TTC549 (cell line): ENCODE results near the gene TMEM30B.
"Not testable (repeated sequence)": the region's sequence is repeated elsewhere in the genome, so short reads cannot be mapped to it uniquely, and the experiment has no call there.

Source experiments
- FAIRE-seq: peaks from 2 replicates; lab custom pipeline; 2012; peaks lifted over from hg19 to GRCh38; lab: Jason Lieb, UNC

Gene TMEM30B, protein sequence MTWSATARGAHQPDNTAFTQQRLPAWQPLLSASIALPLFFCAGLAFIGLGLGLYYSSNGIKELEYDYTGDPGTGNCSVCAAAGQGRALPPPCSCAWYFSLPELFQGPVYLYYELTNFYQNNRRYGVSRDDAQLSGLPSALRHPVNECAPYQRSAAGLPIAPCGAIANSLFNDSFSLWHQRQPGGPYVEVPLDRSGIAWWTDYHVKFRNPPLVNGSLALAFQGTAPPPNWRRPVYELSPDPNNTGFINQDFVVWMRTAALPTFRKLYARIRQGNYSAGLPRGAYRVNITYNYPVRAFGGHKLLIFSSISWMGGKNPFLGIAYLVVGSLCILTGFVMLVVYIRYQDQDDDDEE

DNA sequence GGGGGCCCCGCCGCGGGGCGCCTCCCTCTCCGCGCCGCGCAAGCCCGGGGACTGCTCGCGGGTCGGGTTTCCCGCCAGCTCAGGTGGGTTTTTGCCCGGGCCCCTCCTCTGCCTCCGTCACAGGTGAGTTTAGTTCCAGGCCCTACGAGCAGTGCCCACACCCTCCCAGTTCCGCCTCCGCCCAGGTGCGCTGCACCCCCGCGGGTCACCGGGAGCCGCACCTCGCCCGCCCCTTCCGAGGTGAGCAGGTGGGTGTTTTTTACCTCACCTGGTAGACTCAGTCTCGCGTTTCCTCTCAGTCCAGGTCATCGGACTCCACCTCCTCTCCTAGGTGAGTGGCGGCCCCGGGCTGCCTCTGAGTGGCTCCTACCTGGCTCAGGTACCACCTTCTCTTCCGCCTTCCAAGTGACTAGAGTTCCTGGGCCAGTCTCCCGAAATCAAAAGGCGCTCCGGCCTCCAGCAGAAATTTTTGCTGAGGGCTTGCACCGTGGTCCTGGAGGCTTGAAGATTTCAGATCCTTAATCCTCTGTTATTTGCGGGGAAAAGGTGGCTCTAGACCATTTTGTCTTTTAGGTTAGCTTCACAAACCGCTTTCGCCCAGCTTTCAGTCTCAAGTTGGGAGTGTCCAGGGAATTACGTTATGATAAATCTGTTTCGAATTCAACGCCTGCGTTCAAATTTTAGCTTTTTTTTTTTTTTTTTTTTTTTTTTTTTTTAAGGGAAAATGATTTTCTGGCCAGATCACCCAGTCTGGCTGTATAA lies at the start of gene TMEM30B:
Gene TMEM30B, minus strand, starts transcription at position 153 of the 762 bp plus-strand sequence. CDS start 191 bp downstream, outside the sequence.
- no peak for FAIRE-seq

DNA sequence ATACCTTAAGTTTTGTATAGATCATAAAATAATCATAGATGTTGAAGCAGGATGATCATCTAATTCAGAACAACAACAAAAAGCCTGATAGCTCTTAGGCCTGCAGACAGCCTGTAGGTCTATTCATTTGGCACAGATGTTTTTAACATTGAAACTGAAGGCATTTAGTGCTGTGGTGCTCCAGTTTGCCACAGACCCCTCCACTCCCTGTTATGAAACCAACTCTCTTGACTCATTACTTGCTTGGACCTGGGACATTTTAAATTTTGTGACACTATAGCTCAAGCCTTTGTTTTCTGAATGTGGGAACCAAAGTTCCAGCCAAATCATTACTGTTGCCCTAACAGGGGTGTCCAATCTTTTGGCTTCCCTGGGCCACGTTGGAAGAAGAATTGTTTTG lies 49.4 kb upstream of the TMEM30B start:
- no peak for FAIRE-seq

DNA sequence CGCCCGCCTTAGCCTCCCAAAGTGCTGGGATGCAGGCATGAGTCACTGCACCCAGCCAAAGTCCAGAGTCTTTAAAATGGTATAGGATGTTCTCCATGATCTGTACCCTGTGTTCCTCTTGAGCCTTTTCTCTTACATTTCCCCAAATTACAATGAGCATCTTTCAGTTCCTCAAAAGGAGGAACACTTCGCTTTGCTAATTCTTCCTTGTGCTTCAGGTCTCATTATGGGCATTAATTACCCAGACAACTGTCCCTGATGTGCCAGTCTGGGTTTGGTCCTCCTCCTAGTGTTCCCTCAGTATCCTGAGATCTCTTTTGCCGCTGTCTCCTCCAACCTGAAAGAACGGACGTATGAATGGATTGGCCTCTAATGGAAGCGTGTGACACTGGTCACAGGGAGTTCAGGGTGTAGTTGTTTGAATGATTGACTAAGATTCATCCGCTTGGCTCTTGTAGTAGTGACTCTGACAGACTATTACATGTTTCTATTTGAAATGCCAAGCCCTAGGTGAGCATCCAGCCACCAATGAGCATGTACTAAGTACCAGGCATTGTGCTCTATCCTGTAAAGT lies 48.4 kb upstream of the TMEM30B start:
- FAIRE-seq: no peak

DNA sequence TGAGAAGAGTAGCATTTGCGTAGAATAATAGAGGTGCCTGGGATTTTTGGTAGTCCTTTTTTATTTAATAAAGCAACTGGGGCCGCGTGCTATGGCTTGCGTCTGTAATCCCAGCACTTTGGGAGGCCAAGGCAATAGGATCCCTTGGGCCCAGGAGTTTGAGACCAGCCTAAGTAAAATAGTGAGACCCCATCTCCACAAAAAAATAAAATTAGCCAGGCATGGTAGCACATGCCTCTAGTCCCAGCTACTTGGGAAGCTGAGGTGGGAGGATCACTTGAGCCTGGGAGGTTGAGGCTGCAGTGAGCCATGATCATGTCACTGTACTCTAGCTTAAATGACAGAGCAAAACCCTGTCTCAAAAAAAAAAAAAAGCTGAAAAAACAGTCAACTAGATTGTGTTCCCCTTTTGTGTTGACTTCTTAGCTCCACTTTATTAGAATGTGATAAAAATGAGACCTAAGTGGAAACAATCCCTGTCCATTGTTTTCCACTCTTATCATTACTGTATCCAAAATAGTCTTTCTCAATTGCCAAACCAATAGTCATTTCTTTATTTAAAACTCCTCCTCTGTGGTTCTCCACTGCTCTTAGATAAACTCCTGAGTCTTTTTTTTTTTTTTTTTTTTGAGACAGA lies 47.6 kb upstream of the TMEM30B start:
- no peak for FAIRE-seq

DNA sequence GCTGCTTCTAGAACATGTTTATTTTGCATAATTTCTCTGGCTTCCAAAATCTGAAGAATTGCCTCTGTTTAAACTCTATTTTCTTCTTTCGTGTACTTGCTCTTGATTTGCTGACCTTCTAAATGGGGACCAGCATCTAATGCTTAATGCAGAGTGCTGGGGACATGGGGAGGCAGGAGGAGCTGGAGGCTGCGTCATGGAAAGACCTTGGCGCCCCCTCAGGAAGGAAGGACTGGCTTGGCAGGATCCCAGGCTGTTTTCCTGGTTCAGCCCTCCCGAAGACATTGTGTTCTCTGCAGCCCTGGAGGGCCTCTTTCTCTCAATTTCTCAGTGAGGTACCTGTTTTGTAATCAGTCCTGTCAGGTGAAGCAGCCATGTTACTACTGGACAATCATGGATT lies 45.7 kb upstream of the TMEM30B start:
- FAIRE-seq: no peak

DNA sequence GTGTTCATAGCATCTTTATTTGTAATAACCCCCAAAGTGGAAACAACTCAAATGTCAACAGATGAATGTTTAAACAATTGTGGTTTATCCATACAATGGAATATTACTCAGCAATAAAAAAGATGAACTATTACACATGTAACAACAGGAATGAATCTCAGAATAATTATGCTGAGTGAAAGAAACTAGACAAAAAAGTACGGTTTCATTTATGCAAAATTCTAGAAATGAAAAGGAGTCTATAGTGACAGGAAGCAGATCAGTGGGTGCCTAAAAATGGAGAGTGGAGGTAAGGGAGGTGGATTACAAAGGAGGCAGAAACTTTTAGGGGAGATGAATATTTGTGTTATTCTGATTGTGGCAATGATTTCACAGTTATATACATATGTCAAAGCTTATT lies 45.0 kb upstream of the TMEM30B start:
- no peak for FAIRE-seq

DNA sequence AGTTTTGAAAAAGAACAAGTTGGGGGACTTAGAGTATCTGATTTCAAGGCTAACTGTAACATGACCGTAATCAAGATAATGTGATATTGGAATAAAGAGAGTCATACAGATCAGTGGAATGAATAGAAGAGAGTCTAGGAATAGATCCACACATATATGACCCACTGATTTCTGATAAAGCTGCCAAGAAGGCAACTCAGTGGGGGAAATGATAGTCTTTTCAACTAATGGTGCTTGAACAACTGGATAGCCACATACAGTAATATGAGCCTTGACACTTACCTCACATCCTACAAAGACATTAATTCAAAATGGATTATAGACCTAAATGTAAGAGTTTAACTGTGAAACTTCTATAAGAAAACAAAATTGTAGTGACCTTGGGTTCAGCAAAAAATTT lies 44.0 kb upstream of the TMEM30B start:
- FAIRE-seq: no peak

DNA sequence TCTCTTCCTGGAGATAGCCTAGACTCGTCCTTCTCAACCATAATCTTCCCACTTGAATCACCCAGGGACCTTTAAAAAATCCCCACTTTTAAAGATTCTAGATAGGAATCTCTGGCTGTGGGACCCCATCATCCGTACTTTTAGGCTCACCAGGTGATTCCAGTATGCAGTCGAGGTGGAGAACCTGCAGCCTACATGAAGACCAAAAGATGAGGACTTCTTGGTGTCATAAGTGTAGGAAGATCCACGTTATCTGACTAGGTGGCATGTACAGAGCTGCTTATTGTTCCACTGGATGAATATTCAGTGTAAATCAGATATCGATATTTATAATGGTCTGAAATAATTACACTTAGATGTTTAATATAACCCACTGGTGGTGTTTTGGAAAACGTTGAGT lies 42.8 kb upstream of the TMEM30B start:
- no peak for FAIRE-seq

DNA sequence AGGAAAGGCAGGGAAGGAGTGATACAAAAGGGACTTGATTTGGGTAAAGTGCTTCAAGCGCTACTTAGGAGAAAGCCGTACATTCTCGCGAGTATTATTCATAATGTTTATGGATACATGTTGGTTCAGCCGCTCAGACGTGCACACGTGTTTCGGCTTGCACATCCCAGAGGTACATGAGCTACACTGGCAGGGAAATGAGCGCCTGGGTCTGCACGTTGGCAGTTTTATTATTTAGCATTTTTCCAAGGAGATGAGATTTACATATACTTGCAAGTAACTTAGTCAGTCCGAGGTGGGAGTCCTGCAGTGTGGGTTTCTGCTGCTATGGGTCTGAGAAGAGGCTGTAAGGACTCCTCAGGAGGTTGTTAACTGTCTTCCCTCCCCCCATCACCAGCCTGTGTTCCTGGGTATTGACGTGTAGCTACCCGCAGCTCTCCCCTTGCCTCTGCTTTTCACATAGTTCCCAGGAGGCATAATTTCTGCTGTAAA lies 41.7 kb upstream of the TMEM30B start:
- no peak for FAIRE-seq

DNA sequence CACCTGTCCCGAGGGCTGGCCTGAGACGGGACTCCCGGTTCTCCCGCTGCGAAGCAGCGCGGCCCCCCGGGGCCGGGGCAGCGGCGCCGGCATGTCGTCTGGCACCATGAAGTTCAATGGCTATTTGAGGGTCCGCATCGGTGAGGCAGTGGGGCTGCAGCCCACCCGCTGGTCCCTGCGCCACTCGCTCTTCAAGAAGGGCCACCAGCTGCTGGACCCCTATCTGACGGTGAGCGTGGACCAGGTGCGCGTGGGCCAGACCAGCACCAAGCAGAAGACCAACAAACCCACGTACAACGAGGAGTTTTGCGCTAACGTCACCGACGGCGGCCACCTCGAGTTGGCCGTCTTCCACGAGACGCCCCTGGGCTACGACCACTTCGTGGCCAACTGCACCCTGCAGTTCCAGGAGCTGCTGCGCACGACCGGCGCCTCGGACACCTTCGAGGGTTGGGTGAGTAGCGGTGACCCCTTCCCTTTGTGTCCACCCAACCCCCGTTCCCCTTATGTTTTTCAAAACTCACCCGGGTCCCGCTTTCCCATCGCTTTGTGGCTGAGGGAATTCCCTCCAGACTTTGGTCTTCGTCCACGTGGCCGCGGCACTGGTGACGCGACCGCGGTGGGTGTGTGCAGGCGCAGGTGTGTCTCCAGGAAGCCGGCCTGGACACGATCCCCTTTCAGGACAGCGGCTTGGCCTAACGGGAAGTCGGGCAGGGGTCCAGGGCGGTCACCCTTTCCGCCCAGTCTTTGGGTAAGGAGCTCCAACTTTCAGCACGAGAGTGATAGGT lies 41.1 kb upstream of the TMEM30B start:
- FAIRE-seq: no peak

DNA sequence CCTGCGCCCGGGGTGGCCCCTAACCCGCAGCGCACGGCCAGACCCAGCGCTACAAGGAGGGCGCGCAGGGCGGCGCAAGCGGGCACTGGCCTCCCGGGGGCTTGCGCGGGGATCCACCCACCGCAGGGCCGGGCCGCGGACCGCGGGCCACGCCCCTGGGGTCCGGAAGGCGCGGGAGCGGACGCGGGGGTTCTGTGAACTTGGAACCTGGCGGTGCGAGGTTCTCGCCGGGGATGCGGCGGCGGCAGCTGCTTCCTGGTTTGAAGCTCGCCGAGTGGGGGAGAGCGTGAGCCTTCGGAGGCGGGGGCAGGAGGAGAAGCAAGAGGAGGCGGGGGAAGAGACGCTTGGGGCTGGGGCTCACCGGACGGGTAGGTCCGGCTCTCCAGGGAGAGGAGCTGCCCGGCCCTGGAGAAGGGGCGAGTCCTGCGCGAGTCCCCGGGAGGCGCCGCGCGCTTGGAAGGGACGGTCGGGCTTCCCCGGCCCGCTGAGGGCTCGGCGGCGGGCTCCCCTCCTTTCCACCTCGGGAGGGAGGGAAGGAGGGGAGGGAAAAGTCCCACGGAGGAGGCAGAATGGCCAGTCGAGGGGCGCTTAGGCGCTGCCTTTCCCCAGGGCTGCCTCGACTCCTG lies 40.4 kb upstream of the TMEM30B start, which contains the start of gene PRKCH:
Gene PRKCH, plus strand, starts transcription at position 195 of the 626 bp plus-strand sequence. CDS start 523 bp downstream, outside the sequence.
- FAIRE-seq: no peak

DNA sequence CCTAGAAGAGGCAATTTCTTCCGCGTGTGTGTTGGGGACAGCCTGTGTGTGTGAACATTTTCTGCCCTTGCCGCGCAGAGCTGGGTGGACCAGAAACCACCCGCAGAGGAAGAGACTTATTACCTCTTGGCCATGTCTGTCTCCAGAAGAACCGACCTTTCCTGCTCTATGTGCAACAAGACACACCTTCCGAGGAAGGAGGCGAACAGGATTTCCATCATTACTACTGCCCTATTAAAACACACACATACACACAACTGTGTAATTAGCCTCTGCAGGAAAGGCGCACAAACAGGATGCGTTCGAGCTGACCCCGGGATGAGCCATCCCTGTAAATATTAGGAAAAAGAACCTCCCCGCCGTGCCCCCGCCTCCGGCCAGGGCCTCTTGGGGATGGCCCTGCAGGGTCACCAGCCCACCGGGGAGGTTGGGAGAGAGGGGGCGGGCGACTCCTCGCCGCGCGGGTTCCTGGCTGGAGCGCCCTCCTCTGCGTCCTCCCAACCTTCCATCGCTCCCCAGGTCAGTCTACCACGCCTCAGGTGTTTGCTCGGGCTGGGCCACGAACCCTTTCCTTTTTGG lies 39.8 kb upstream of the TMEM30B start:
- FAIRE-seq: no peak

DNA sequence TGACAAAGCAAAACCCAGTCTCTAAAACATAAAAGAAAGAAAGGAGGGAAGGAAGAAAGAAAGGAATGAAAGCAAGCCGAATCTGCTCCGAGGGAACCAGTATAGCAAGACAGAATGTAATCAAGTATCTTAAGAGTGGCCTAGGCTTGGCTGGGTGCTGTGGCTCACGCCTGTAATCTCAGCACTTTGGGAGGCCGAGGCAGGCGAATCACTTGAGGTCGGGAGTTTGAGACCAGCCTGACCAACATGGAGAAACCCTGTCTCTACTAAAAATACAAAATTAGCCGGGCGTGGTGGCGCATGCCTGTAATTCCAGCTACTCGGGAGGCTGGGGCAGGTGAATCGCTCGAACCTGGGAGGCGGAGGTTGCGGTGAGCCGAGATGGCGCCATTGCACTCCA lies 39.0 kb upstream of the TMEM30B start:
- not testable (repeated sequence) for FAIRE-seq

DNA sequence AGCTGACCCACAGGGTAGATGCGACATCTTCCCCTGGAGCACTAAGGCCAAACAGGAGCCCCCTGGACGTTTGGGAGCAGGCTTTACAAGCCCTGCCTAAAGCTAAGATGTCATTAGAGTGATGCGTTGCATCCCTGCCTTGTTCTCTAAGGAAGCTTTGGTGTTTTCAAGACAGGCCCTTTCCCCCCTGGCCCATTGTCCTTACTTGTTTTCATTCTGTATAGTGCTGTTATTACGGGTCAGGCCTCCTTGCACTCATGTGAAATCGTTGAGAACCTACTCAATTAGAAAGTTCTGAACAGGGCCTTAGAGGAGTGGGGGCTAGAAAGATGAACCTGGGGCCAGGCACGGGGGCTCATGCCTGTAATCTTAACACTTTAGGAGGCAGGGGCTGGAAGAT lies 38.6 kb upstream of the TMEM30B start:
- no peak for FAIRE-seq

DNA sequence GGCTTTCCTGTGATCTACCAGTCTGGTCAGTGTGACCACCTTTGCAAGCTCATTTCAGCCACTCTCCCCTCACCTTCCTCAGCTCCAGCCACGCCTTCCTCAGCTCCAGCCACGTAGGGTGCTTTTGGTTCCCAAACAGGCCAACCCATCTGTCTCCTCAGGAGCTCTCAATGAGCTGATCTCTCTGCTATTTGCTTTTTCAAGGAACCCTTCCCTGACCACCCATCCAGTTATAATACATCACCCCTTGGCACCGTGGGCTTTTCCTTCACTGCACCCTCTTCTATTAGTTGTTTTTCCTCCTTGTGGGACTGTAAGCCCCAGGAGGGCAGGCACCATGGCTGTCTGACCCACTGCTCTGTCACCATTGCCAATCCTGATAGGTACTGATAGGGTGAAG lies 37.9 kb upstream of the TMEM30B start:
- no peak for FAIRE-seq

DNA sequence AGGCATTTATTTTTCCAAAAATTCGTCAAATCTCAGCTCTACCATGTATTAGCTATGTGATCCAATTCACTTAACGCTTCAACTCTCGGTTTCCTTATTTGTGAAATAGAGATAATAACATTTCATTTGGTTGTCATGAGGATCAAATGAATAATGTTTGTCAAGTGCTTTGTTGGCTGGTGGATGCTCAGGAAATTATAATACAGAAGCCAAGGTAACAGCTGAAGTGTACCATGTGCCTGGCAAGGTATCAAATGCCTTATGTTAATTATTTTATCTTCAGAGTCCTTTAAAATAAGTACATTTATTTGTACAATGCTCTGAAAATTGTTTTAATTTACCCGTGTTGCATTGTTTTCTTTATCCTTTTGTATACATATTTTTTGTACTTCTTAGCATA lies 34.2 kb upstream of the TMEM30B start:
- no peak for FAIRE-seq

DNA sequence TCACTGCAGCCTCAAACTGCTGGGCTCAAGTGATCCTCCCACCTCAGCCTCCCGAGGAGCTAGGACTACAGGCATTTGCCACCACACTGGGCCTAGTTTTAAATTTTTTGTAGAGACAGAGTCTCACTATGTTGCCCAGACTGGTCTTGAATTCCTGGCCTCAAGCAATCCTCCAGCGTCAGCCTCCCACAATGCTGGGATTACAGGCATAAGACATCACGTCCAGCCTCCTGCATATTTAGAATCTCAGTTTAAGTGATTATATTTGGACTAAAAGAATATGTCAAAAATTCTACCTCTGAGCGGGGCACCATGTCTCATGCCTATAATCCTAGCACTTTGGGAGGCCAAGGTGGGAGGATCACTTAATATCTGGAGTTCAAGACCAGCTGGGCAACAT lies 27.6 kb upstream of the TMEM30B start:
- not testable (repeated sequence) for FAIRE-seq

DNA sequence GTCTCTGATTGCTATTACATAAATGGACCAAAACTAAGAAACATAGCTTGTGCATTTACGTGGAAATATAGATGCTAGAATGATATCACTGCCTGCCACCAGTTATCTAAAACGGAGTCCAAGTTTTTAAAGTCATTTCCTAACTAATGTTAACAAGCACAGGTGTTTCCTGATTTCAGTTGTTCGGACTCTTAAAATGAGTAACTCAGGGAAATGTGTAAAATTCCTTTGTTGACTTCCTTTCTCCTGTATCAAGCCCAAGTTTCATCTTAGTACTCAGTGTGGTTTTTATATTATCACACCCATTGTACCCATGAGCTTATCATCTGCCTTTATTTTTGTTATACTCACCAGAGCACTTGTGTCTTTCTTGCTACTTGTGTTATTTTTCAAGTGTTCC lies 27.1 kb upstream of the TMEM30B start:
- FAIRE-seq: no peak

DNA sequence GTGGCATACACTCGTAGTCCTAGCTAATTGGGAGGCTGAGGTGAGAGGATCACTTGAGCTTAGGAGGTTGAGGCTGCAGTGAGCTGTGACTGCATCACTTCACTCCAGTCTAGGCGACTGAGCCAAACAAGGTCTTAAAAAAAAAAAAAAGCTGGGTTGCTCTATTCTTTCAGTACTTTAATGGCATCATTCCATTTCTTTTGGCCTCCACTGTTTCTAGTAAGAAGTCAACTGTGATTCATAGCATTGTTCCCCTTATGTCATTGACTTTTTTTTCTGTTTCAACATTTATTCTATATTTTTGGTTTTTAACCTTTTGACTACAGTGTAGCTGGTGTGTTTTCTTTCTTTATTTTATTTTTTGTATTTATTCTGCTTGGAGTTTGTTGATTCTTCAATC lies 23.6 kb upstream of the TMEM30B start:
- FAIRE-seq: no peak

DNA sequence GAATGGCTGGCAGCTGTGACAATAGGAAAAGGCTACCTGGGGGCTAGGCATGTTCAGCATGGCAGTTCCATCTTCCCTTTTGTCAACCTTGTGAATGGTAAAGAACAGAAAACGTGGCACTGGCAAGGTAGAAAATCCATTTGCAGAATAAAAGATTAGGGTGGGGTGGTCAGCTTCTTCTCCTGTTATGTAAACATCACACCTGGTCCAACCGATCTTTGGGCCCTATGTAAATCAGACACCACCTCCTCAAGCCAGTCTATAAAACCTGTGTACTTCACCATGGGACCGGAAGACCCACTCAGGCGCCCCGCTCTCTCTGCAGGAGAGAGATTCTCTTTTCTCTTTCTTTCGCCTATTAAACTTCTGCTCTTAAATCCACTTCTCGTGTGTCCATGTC lies 19.6 kb upstream of the TMEM30B start:
- no peak for FAIRE-seq

DNA sequence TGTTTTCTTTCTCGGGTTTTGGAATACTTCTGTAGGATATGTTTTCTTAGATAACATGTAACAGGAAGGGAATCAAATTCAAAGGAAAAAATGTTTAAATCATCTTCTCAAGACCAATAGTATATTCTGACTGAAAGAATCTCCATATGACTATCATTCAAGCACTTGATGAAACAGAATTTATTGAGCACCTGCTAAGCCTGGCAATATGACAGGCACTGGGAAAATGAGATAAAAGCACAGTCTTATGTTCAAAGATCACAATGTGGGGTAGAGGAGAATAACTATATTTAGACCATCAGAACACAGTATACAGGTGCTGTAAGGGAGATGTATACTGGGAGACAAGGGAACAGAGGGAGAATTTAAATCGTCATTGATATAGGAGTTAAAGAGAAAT lies 19.1 kb upstream of the TMEM30B start:
- FAIRE-seq: no peak
